ENCODE measurements around the gene C10orf90.

DNA sequence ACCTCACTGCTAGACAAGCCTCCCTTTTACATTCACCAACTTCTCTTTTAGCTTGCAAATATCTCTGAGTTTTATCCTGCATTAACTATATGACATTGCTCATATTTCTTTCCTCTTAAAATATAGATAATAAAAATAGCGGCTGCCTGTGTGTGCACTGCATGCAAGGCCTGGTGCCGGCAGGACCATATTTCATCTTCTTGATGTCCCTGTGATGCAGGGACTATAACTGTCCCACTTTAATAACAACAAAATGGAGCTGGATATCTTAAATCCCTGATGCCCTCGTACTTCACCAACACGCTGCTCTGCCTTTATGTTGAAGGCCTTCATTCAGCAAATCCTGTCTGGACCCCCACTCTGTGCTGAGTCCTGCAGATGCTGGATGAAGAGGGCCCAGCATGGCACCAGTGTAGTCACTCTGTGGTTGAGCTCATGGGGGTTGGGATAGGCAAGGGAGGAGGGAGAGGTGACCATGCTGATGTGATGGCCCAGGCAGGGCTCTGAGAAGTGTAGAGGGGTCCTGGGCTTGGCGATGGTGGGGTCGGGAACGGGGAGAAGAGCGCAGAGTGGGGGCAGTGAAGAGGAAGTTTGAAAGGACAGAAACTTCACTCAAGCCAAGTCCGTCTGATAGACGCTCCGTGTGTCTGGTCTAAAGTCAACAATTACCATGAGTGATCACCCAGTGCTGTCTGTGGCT lies 40.4 kb downstream of the C10orf90 start:
- TF ChIP-seq, protein P1, sequence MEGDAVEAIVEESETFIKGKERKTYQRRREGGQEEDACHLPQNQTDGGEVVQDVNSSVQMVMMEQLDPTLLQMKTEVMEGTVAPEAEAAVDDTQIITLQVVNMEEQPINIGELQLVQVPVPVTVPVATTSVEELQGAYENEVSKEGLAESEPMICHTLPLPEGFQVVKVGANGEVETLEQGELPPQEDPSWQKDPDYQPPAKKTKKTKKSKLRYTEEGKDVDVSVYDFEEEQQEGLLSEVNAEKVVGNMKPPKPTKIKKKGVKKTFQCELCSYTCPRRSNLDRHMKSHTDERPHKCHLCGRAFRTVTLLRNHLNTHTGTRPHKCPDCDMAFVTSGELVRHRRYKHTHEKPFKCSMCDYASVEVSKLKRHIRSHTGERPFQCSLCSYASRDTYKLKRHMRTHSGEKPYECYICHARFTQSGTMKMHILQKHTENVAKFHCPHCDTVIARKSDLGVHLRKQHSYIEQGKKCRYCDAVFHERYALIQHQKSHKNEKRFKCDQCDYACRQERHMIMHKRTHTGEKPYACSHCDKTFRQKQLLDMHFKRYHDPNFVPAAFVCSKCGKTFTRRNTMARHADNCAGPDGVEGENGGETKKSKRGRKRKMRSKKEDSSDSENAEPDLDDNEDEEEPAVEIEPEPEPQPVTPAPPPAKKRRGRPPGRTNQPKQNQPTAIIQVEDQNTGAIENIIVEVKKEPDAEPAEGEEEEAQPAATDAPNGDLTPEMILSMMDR (IDR thresholded peaks at IDR 0.05; ENCODE audit: extremely low read depth in 1 of 2, insufficient read depth in 1 of 2, low read depth in 1 of 2, low read length in 2 of 2): no peak
- TF ChIP-seq POLR2AphosphoS5 (IDR thresholded peaks at IDR 0.05; ENCODE audit: insufficient read depth, low read depth, low read length) (no peak), MYC (IDR thresholded peaks at IDR 0.05; ENCODE audit: low read depth, low read length) (no peak), GATA2 (IDR thresholded peaks at IDR 0.05; ENCODE audit: insufficient read depth, insufficient read length, low read depth, low read length) (no peak), POLR2A (IDR thresholded peaks at IDR 0.05; ENCODE audit: low read depth, low read length) (no peak), JUN (IDR thresholded peaks at IDR 0.05; ENCODE audit: borderline replicate concordance, insufficient read depth, insufficient read length, low read depth) (no peak)
- TF ChIP-seq, protein P2, sequence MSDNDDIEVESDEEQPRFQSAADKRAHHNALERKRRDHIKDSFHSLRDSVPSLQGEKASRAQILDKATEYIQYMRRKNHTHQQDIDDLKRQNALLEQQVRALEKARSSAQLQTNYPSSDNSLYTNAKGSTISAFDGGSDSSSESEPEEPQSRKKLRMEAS (IDR thresholded peaks at IDR 0.05; ENCODE audit: insufficient read depth, insufficient read length): no peak
